IMR-90 (cell line): ENCODE results near the gene ING5. TPM values are rescaled to one million over a fixed set of nuclear protein-coding genes. Genes with fewer than 3 reads are reported as not detected.

ENCODE experiments used
- ATAC-seq: fragments of 200-7000 bp; cut with Tn5 transposase; 2 replicates; pipeline ENCODE4 v1.9.1; 2020; ENCODE audit warnings: low read depth, mild to moderate bottlenecking, moderate library complexity
- BruUV-seq: library from RNA; stranded (reverse); fragments of 400-500 nt; replicated peaks from 2 replicates; lab custom pipeline; 2021; lab: Mats Ljungman, UMichigan
- CTCF ChIA-PET: fragments of 300-600 bp; formaldehyde crosslinking; extraction: SDS; loops from one replicate; lab custom pipeline; 2021; ENCODE audit warnings: antibody characterized with exemption; lab: Yijun Ruan, JAX
- POLR2A ChIA-PET: fragments of 300-600 bp; sonication (Branson Sonifier 250); formaldehyde crosslinking; loops from one replicate; lab custom pipeline; 2022; ENCODE audit warnings: antibody characterized with exemption; ENCODE audit not compliant: unreplicated experiment; lab: Charles Lee
- DNase-seq: peaks from one replicate; pipeline ENCODE4 v3.0.0; 2013
- H2AFZ ChIP-seq: replicated peaks from 2 replicates; pipeline ENCODE3; 2013; ENCODE audit warnings: low read length, mild to moderate bottlenecking; ENCODE audit not compliant: poor library complexity
- H2AK5ac ChIP-seq: 2 replicates; pipeline ENCODE4 v1.6.1; 2013; ENCODE audit warnings: low read depth, low read length, inconsistent platforms
- H2AK9ac ChIP-seq: replicated peaks from 2 replicates; pipeline ENCODE3; 2013; ENCODE audit warnings: mild to moderate bottlenecking, low read depth, low read length, moderate library complexity; ENCODE audit not compliant: poor library complexity
- H2BK120ac ChIP-seq: 2 replicates; pipeline ENCODE4 v1.6.1; 2013; ENCODE audit warnings: low read depth, low read length, inconsistent platforms
- H2BK15ac ChIP-seq: 3 replicates; pipeline ENCODE4 v1.6.1; 2013; ENCODE audit warnings: low read depth, low read length, inconsistent platforms
- H2BK20ac ChIP-seq: 2 replicates; pipeline ENCODE4 v1.6.1; 2013; ENCODE audit warnings: low read depth, mild to moderate bottlenecking, inconsistent platforms, low read length, moderate library complexity
- H2BK5ac ChIP-seq: 2 replicates; pipeline ENCODE4 v1.6.1; 2013; ENCODE audit warnings: mild to moderate bottlenecking, low read depth, low read length, inconsistent platforms; ENCODE audit not compliant: poor library complexity, severe bottlenecking
- H3K14ac ChIP-seq: replicated peaks from 2 replicates; pipeline ENCODE4 v1.6.1; 2013; ENCODE audit warnings: low read depth, low read length, inconsistent platforms
- H3K18ac ChIP-seq: 2 replicates; pipeline ENCODE4 v1.6.1; 2013; ENCODE audit warnings: low read depth, low read length, control low read depth
- H3K23ac ChIP-seq: 2 replicates; pipeline ENCODE4 v1.6.1; 2013; ENCODE audit warnings: low read depth, low read length, inconsistent platforms
- H3K27ac ChIP-seq: 2 replicates; pipeline ENCODE4 v1.5.1; 2013; ENCODE audit warnings: mild to moderate bottlenecking, control low read depth, low read length; ENCODE audit not compliant: insufficient read depth
- H3K27me3 ChIP-seq: 2 replicates; pipeline ENCODE4 v1.6.1; 2013; ENCODE audit warnings: low read length; ENCODE audit not compliant: control insufficient read depth, insufficient read depth
- H3K36me3 ChIP-seq: 2 replicates; pipeline ENCODE4 v1.6.1; 2013; ENCODE audit warnings: low read length, mixed read lengths; ENCODE audit not compliant: control insufficient read depth, insufficient read depth
- H3K4ac ChIP-seq: 2 replicates; pipeline ENCODE4 v1.6.1; 2013; ENCODE audit warnings: low read depth, low read length, inconsistent platforms
- H3K4me1 ChIP-seq: 2 replicates; pipeline ENCODE4 v1.6.1; 2013; ENCODE audit warnings: low read length, mixed read lengths; ENCODE audit not compliant: control insufficient read depth, insufficient read depth
- H3K4me2 ChIP-seq: 2 replicates; pipeline ENCODE4 v1.6.1; 2013; ENCODE audit warnings: low read depth, mild to moderate bottlenecking, control low read depth, low read length, moderate library complexity
- H3K4me3 ChIP-seq: 2 replicates; pipeline ENCODE4 v1.5.1; 2013; ENCODE audit warnings: low read depth, mild to moderate bottlenecking, control low read depth, low read length, moderate library complexity; ENCODE audit not compliant: insufficient read depth
- H3K56ac ChIP-seq: 2 replicates; pipeline ENCODE4 v1.6.1; 2013; ENCODE audit warnings: low read length, inconsistent platforms; ENCODE audit not compliant: insufficient read depth; ENCODE audit errors: extremely low read depth
- H3K79me1 ChIP-seq, 2 experiments: 2 replicates each; pipeline ENCODE4 v1.6.1; 2013; ENCODE audit warnings: low read length in 2 of 2, inconsistent platforms in 1 of 2, low read depth in 1 of 2
- H3K9ac ChIP-seq: 2 replicates; pipeline ENCODE4 v1.6.1; 2013; ENCODE audit warnings: low read depth, low read length, control low read depth
- H3K9me1 ChIP-seq: 2 replicates; pipeline ENCODE4 v1.6.1; 2013; ENCODE audit warnings: low read length, inconsistent platforms; ENCODE audit not compliant: insufficient read depth
- H3K9me3 ChIP-seq: 2 replicates; pipeline ENCODE4 v1.6.1; 2013; ENCODE audit warnings: low read length; ENCODE audit not compliant: control insufficient read depth, insufficient read depth
- H4K20me1 ChIP-seq: 2 replicates; pipeline ENCODE4 v1.6.1; 2013; ENCODE audit warnings: low read length, inconsistent platforms; ENCODE audit not compliant: insufficient read depth
- H4K5ac ChIP-seq: 2 replicates; pipeline ENCODE4 v1.6.1; 2013; ENCODE audit warnings: mild to moderate bottlenecking, low read depth, low read length, control low read depth
- H4K8ac ChIP-seq, 2 experiments: 2 replicates each; pipeline ENCODE4 v1.6.1; 2013; ENCODE audit warnings: low read depth in 2 of 2, low read length in 2 of 2, control low read depth in 1 of 2, inconsistent platforms in 1 of 2
- H4K91ac ChIP-seq: 2 replicates; pipeline ENCODE4 v1.6.1; 2013; ENCODE audit warnings: low read depth, low read length, inconsistent platforms; ENCODE audit not compliant: insufficient read depth
- BHLHE40 ChIP-seq: fragments of 150-350 bp; IDR thresholded peaks from 2 replicates; pipeline ENCODE4 v1.6.1; 2016; ENCODE audit warnings: mild to moderate bottlenecking, low read depth, low read length
- CEBPB ChIP-seq: IDR thresholded peaks from 2 replicates; pipeline ENCODE4 v1.6.1; 2012; ENCODE audit warnings: low read depth, low read length, improper control_type of control experiment
- FOS ChIP-seq: fragments of 150-350 bp; IDR thresholded peaks from 2 replicates; pipeline ENCODE4 v1.6.1; 2016; ENCODE audit warnings: low read depth, low read length
- MAFK ChIP-seq: IDR thresholded peaks from 2 replicates; pipeline ENCODE4 v1.6.1; 2012; ENCODE audit warnings: low read depth, low read length, improper control_type of control experiment
- MAZ ChIP-seq: IDR thresholded peaks from 2 replicates; pipeline ENCODE4 v1.6.1; 2012; ENCODE audit warnings: low read depth, mild to moderate bottlenecking, low read length, improper control_type of control experiment, moderate library complexity, borderline replicate concordance
- MXI1 ChIP-seq: IDR thresholded peaks from 2 replicates; pipeline ENCODE4 v1.6.1; 2012; ENCODE audit warnings: low read depth, mild to moderate bottlenecking, low read length, moderate library complexity, borderline replicate concordance
- NFE2L2 ChIP-seq: fragments of 150-350 bp; IDR thresholded peaks from 2 replicates; pipeline ENCODE4 v1.6.1; 2016; ENCODE audit warnings: low read depth, mild to moderate bottlenecking, low read length
- POLR2A ChIP-seq: IDR thresholded peaks from 2 replicates; pipeline ENCODE4 v1.6.1; 2012; ENCODE audit warnings: mild to moderate bottlenecking, low read depth, low read length
- RFX5 ChIP-seq: IDR thresholded peaks from 2 replicates; pipeline ENCODE4 v1.8.0; 2012; ENCODE audit warnings: low read depth, mild to moderate bottlenecking, low read length, moderate library complexity
- SMC3 ChIP-seq: fragments of 150-350 bp; IDR thresholded peaks from 2 replicates; pipeline ENCODE4 v1.6.1; 2016; ENCODE audit warnings: low read depth, mild to moderate bottlenecking, antibody characterized with exemption, low read length, moderate library complexity
- WGBS, 2 experiments: methylation state at CpG; one replicate each; pipeline versions ENCODE4 v1.1.5 to v1.1.7; 2013; ENCODE audit warnings: missing lambda C conversion rate in 2 of 2; ENCODE audit not compliant: insufficient read length in 1 of 2; ENCODE audit errors: extremely low coverage in 2 of 2; 5-methylcytosine and 5-hydroxymethylcytosine counted together
- dilution Hi-C: fragments of 300-500 bp; cut with HindIII; formaldehyde crosslinking; loops from one replicate; pipeline ENCODE4 v1.14.3; 2018; ENCODE audit warnings: low sequenced_read_pairs; ENCODE audit not compliant: unreplicated experiment
- in situ Hi-C: fragments of 300-500 bp; cut with MboI; formaldehyde crosslinking; loops from 3 replicates; pipeline ENCODE4 v1.14.3; 2019; ENCODE audit warnings: low sequenced_read_pairs, inconsistent platforms, mixed read lengths
- intact Hi-C: fragments of 100-400 bp; cut with micrococcal nuclease; formaldehyde crosslinking; loops from 2 replicates; pipeline ENCODE4 v1.10.0; 2022
- polyA plus RNA-seq, 3 experiments: library from polyadenylated mRNA; depleted of rRNA; stranded (reverse); fragments of >200 nt; gene quantifications; 2 replicates each; pipeline ENCODE4 v1.2.3, GENCODE V29; 2012; ENCODE audit warnings: low replicate concordance in 1 of 3
- total RNA-seq: library from RNA; depleted of rRNA; stranded (reverse); fragments of >200 nt; gene quantifications from 2 replicates; pipeline ENCODE4 v1.2.3, GENCODE V29; 2012
- TF ChIP-seq, protein P1 (sequence below): fragments of 150-350 bp; IDR thresholded peaks from 2 replicates; pipeline ENCODE4 v1.6.1; 2017; ENCODE audit warnings: mild to moderate bottlenecking, antibody characterized with exemption, low read length, low read depth
- TF ChIP-seq, protein P2 (sequence below): fragments of 150-350 bp; IDR thresholded peaks from 2 replicates; pipeline ENCODE4 v1.6.1; 2016; ENCODE audit warnings: low read depth, mild to moderate bottlenecking, low read length, moderate library complexity, borderline replicate concordance
- TF ChIP-seq, protein P3 (sequence below): conservative IDR thresholded peaks from 2 replicates; pipeline ENCODE4 v1.5.1; 2012; ENCODE audit warnings: mild to moderate bottlenecking, low read depth, low read length, improper control_type of control experiment

Gene ING5
- total and polyA plus RNA-seq, 2 of the 4 experiments (the other 2 are of a cell fraction), result 36.1 to 38.9 TPM

DNA sequence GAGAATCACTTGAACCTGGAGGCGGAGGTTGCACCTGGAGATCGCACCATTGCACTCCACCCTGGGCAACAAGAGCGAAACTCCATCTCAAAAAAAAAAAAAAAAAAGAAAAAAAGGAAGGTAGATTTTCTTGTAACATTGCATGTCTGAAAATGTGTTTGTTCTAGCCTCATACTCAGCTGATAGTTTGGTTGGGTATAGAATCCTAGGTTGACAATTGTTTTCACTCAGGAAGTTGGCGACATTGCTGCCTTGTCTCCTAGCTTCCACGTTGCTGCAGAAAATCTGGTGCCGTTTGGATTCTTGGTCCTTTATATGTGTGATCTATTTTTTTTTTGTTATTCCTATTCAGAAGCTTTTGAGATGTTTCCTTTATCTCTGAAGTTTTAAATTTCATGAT lies 4.7 kb downstream of the ING5 start (continued):
- TF ChIP-seq, protein P1, sequence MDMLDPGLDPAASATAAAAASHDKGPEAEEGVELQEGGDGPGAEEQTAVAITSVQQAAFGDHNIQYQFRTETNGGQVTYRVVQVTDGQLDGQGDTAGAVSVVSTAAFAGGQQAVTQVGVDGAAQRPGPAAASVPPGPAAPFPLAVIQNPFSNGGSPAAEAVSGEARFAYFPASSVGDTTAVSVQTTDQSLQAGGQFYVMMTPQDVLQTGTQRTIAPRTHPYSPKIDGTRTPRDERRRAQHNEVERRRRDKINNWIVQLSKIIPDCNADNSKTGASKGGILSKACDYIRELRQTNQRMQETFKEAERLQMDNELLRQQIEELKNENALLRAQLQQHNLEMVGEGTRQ, result no peak
- no peak for TF ChIP-seq MXI1

DNA sequence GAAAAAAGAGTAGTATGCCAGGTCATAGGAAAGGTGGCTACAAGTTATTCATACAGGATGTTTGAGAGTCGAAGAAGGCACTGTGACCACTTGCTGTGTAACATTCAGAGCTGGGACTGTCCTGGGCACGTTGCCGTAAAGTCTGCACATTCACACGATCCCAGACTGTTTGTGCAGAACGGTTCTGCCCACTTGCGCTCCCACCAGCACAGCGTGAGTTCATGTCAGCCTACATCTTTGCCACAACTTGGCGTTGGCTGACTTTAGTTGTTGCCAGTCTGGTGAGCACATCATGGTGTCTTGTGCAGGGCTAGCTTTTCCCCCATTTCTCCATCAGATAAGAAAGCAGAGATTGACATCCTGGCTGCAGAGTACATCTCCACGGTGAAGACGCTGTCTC lies 7.0 kb downstream of the ING5 start:
- BruUV-seq, result no TSS peak
- Histone ChIP-seq H3K4ac (no peak overlapping the region), H2AK9ac (no peak overlapping the region), H2BK15ac (no peak overlapping the region), H3K27me3 (no peaks in the 10 kb centered on the region), H3K4me2 (no peak overlapping the region), H2AK5ac (no peak overlapping the region), H3K4me3 (no peak overlapping the region), H3K18ac (no peak overlapping the region), H4K5ac (no peak overlapping the region), H2BK20ac (no peak overlapping the region), H3K9me3 (peaks cover 4% of the 10 kb centered on the region; the same call in 1 of the 2 replicates), H3K79me1 (peaks cover 3 to 11% of the 10 kb centered on the region in 2 experiments; a peak in 2 of 4 replicates), H2BK120ac (no peak overlapping the region), H2BK5ac (no peak overlapping the region), H3K4me1 (no peaks in the 10 kb centered on the region), H4K20me1 (peaks cover 3% of the 10 kb centered on the region), H2AFZ (no peak overlapping the region), H3K23ac (no peak overlapping the region), H4K91ac (no peak overlapping the region), H3K36me3 (peaks cover 60% of the 10 kb centered on the region), H4K8ac (no peak overlapping the region), H3K56ac (no peak overlapping the region), H3K9ac (no peak overlapping the region), H3K27ac (no peak overlapping the region), H3K9me1 (0 out of 2 replicates have a peak, but pooled peaks cover 2% of the 10 kb centered on the region), H3K14ac (no peak overlapping the region)
- WGBS, 2 experiments, result 89% methylated on average over 7 of the region's 10 CpGs; no CpG with 5 or more reads in 1 of the 2 experiments
- dilution Hi-C loops (no loop called here), intact Hi-C loops (loop anchor here (10.0 kb wide), 1 partner anchor 166 kb away; no protein-coding TSS in a partner anchor), in situ Hi-C loops (no loop called here)
- DNase-seq (no peak), ATAC-seq (no peak)
- POLR2A ChIA-PET, result no interaction called here
- CTCF ChIA-PET, result no interaction called here
- TF ChIP-seq SMC3, result no peak
- TF ChIP-seq BHLHE40, result no peak
- no peak for TF ChIP-seq RFX5
- no peak for TF ChIP-seq FOS
- TF ChIP-seq CEBPB, result no peak
- TF ChIP-seq, protein P2, sequence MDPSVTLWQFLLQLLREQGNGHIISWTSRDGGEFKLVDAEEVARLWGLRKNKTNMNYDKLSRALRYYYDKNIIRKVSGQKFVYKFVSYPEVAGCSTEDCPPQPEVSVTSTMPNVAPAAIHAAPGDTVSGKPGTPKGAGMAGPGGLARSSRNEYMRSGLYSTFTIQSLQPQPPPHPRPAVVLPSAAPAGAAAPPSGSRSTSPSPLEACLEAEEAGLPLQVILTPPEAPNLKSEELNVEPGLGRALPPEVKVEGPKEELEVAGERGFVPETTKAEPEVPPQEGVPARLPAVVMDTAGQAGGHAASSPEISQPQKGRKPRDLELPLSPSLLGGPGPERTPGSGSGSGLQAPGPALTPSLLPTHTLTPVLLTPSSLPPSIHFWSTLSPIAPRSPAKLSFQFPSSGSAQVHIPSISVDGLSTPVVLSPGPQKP, result no peak
- TF ChIP-seq, protein P1, result no peak
- no peak for TF ChIP-seq POLR2A
- TF ChIP-seq MAZ, result no peak
- no peak for TF ChIP-seq NFE2L2
- TF ChIP-seq, protein P3, sequence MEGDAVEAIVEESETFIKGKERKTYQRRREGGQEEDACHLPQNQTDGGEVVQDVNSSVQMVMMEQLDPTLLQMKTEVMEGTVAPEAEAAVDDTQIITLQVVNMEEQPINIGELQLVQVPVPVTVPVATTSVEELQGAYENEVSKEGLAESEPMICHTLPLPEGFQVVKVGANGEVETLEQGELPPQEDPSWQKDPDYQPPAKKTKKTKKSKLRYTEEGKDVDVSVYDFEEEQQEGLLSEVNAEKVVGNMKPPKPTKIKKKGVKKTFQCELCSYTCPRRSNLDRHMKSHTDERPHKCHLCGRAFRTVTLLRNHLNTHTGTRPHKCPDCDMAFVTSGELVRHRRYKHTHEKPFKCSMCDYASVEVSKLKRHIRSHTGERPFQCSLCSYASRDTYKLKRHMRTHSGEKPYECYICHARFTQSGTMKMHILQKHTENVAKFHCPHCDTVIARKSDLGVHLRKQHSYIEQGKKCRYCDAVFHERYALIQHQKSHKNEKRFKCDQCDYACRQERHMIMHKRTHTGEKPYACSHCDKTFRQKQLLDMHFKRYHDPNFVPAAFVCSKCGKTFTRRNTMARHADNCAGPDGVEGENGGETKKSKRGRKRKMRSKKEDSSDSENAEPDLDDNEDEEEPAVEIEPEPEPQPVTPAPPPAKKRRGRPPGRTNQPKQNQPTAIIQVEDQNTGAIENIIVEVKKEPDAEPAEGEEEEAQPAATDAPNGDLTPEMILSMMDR, result no peak
- no peak for TF ChIP-seq MAFK
